CD4-positive, alpha-beta T cell treated with Interleukin-1 beta for 1 hour (primary cell): ENCODE results near the gene ZNF362.

Source experiments
- DNase-seq, 2 donors: peaks; one replicate each; pipeline ENCODE4 v3.0.0-alpha.2; 2020 to 2022

The ZNF362 gene

GRCh38 chr1:33330906-33331305 lies 74.6 kb downstream of the ZNF362 start:
- no peak for DNase-seq

- DNase-seq = no peak
Measured at GRCh38 chr1:33331444-33332356, 75.4 kb downstream of the ZNF362 start.

- no peak for DNase-seq
Measured at GRCh38 chr1:33332357-33332789, 76.1 kb downstream of the ZNF362 start.

- DNase-seq = no peak
Measured at GRCh38 chr1:33332881-33333280, 76.6 kb downstream of the ZNF362 start.

- DNase-seq = no peak
Measured at GRCh38 chr1:33334081-33334552, 77.8 kb downstream of the ZNF362 start.

- DNase-seq = no peak
Measured at GRCh38 chr1:33335020-33335419, 78.7 kb downstream of the ZNF362 start.

GRCh38 chr1:33336580-33336979 lies 80.3 kb downstream of the ZNF362 start:
- DNase-seq = no peak

- DNase-seq = no peak
Measured at GRCh38 chr1:33337441-33337840, 81.1 kb downstream of the ZNF362 start.

GRCh38 chr1:33338048-33338439 lies 81.8 kb downstream of the ZNF362 start:
- DNase-seq = no peak

- peak in 1 of 2 donors; percentile 30 for DNase-seq
Measured at GRCh38 chr1:33338440-33339211, 82.3 kb downstream of the ZNF362 start.

GRCh38 chr1:33339413-33339812 lies 83.1 kb downstream of the ZNF362 start:
- no peak for DNase-seq

GRCh38 chr1:33341190-33341589 lies 84.9 kb downstream of the ZNF362 start:
- DNase-seq = no peak

- no peak for DNase-seq
Measured at GRCh38 chr1:33342041-33342723, 85.9 kb downstream of the ZNF362 start.

- DNase-seq = no peak
Measured at GRCh38 chr1:33343539-33343938, 87.2 kb downstream of the ZNF362 start.

GRCh38 chr1:33344896-33345560 lies 88.7 kb downstream of the ZNF362 start:
- no peak for DNase-seq

GRCh38 chr1:33346533-33346926 lies 90.2 kb downstream of the ZNF362 start:
- no peak for DNase-seq

- no peak for DNase-seq
Measured at GRCh38 chr1:33346927-33347649, 90.8 kb downstream of the ZNF362 start.

GRCh38 chr1:33347650-33347992 lies 91.3 kb downstream of the ZNF362 start:
- DNase-seq = no peak

- DNase-seq = no peak
Measured at GRCh38 chr1:33348194-33348593, 91.9 kb downstream of the ZNF362 start.

- peak in 1 of 2 donors; percentile 8 for DNase-seq
Measured at GRCh38 chr1:33348676-33349080, 92.4 kb downstream of the ZNF362 start.

- peak; percentile 43 to 45 for DNase-seq
Measured at GRCh38 chr1:33349081-33349759, 92.9 kb downstream of the ZNF362 start.
